ENCODE measurements around the gene MMP1.

MMP1 gene

DNA sequence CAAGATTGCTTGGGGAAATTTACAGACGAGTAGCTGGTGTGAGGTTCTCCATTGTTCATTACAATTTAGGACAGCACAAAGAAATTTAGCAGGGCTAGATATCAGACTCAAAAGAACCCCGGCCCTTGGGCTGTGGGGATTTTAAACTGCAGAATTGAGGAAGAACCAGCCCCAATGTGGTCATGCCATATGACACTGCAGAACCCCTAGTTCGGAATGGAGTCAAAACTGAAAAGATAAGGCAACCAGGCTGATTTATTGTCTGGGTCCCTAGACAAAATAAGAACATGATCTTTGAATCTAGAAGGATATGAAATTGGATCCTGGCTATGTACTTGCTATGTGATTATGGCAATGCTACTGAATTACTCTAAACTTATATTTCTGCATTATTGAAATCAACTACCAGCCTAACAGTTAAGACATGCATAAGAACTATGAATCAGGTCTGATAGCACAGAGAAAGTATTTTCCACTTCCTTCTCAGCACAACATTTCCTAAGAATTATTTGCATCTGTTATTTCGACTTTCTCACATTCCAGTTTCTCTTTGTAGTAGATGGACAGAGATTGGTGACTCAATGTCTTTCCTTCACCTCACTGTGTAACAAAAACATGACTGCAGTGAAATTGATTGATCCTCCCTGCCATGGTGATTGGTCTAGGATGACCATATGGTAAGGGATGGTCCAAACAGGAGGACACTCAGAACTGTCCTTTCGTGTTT lies 32.2 kb upstream of the MMP1 start:
- Histone ChIP-seq H3K9me3 (ENCODE audit: control insufficient read depth, low read length) (no peaks in the 10 kb centered on the region), H3K4me3 (ENCODE audit: low read length) (no peak overlapping the region), H3K4me1 (ENCODE audit: control insufficient read depth, insufficient read depth, low read length) (peaks cover 14% of the 10 kb centered on the region), H3K36me3 (ENCODE audit: control insufficient read depth, insufficient read depth, low read length) (no peaks in the 10 kb centered on the region), H3K9ac (ENCODE audit: low read length) (no peak overlapping the region), H3K27me3 (ENCODE audit: control insufficient read depth, insufficient read depth, low read length) (no peaks in the 10 kb centered on the region)

DNA sequence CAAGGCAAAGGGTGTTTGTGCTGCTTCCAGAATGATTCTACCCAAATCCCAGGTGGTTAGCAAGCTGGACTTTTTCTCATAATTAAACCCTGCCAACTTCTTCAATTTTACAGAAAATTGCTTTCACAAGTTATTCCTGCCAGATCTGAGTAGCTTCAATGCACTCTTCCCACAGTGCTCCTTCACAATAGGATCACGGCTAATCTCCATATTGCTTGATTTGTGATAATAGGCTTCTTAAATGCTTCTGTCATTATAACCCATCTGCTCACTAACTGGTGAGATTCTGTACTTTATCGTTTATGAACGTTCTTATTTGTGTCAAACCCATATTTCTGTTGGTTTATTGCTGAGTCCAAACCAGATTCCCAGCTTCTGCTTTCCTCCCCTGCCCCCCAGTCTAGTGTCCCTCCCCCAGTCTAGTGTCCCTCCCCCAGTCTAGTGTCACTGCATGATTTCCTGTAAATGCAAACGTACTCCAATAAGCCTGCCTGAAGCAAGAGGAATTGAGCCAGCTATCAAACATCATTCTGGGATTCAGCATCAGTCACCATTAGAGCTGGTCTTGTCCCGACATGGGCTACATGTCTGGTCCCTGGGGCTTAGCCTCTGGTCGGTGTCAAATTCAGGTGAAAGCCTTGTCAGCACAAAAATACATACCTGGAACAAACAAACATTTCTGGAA lies 31.5 kb upstream of the MMP1 start:
- Histone ChIP-seq H3K9me3 (ENCODE audit: control insufficient read depth, low read length) (no peaks in the 10 kb centered on the region), H3K27me3 (ENCODE audit: control insufficient read depth, insufficient read depth, low read length) (no peaks in the 10 kb centered on the region), H3K4me3 (ENCODE audit: low read length) (no peak overlapping the region), H3K9ac (ENCODE audit: low read length) (no peak overlapping the region), H3K4me1 (ENCODE audit: control insufficient read depth, insufficient read depth, low read length) (peaks cover 14% of the 10 kb centered on the region), H3K36me3 (ENCODE audit: control insufficient read depth, insufficient read depth, low read length) (no peaks in the 10 kb centered on the region)

DNA sequence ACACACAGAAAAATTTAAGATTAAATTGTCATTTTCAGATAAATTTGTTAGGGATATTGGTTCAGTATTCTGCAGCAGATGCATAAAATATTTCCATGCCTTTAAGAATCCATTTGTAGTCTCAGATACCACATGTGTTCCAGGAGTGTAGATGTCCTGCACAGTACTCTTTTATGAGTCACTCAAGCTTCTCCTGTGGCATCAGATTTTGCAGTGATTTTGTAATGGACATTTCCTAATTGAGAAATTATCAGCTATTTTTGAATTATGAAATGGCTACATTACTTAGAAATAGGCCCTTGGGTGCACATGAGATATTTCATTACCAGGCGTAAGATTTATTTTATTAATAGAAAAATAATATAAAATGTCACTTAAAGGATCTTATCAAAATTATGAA lies 26.6 kb upstream of the MMP1 start:
- Histone ChIP-seq H3K27me3 (ENCODE audit: control insufficient read depth, insufficient read depth, low read length) (no peaks in the 10 kb centered on the region), H3K4me1 (ENCODE audit: control insufficient read depth, insufficient read depth, low read length) (peaks cover 4% of the 10 kb centered on the region), H3K9ac (ENCODE audit: low read length) (no peak overlapping the region), H3K36me3 (ENCODE audit: control insufficient read depth, insufficient read depth, low read length) (no peaks in the 10 kb centered on the region), H3K9me3 (ENCODE audit: control insufficient read depth, low read length) (no peaks in the 10 kb centered on the region), H3K4me3 (ENCODE audit: low read length) (no peak overlapping the region)

DNA sequence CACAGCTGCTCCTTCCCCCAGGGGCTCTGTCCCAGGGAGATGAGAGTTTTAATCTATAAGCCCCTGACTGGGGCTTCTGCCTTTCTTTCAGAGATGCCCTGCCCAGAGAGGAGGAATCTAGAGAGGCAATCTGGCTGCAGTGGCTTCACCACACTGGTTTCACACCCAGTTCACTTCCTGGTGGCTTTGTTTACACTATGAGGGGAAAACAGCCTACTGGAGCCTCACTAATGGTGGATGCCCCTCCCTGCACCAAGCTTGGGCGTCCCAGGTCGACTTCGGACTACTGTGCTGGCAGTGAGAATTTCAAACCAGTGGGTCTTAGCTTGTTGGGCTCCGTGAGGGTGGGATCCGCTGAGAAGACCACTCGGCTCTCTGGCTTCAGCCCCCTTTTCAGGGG lies 21.5 kb upstream of the MMP1 start:
- Histone ChIP-seq H3K4me1 (ENCODE audit: control insufficient read depth, insufficient read depth, low read length) (peaks cover 9% of the 10 kb centered on the region), H3K9ac (ENCODE audit: low read length) (no peak overlapping the region)

DNA sequence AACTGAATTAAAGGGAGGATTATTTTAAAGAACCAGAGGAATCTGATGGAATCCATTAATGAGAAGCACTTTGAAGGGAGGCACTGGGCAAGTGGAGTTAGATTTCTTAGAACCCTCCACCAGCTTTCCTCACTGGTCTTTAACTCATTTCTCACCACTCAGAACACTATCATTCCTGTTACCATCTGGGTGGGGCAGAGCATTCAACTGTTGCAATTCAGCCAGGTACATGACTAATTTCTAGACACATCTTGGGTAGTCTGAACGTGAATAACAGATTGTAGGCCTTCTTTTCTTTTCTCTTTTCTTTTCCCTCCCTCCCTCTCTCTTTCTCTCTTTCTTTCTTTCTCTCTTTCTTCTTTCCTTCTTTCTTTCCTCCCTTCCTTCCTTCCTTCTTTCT lies 15.5 kb upstream of the MMP1 start:
- Histone ChIP-seq H3K4me3 (ENCODE audit: low read length) (no peak overlapping the region), H3K36me3 (ENCODE audit: control insufficient read depth, insufficient read depth, low read length) (no peaks in the 10 kb centered on the region), H3K4me1 (ENCODE audit: control insufficient read depth, insufficient read depth, low read length) (peaks cover 7% of the 10 kb centered on the region), H3K9me3 (ENCODE audit: control insufficient read depth, low read length) (no peaks in the 10 kb centered on the region), H3K9ac (ENCODE audit: low read length) (no peak overlapping the region), H3K27me3 (ENCODE audit: control insufficient read depth, insufficient read depth, low read length) (no peaks in the 10 kb centered on the region)

More for the DNA sequence above, 21.5 kb upstream of the MMP1 start:
- Histone ChIP-seq H3K9me3 (ENCODE audit: control insufficient read depth, low read length) (no peaks in the 10 kb centered on the region), H3K36me3 (ENCODE audit: control insufficient read depth, insufficient read depth, low read length) (no peaks in the 10 kb centered on the region), H3K27me3 (ENCODE audit: control insufficient read depth, insufficient read depth, low read length) (no peaks in the 10 kb centered on the region), H3K4me3 (ENCODE audit: low read length) (no peak overlapping the region)

DNA sequence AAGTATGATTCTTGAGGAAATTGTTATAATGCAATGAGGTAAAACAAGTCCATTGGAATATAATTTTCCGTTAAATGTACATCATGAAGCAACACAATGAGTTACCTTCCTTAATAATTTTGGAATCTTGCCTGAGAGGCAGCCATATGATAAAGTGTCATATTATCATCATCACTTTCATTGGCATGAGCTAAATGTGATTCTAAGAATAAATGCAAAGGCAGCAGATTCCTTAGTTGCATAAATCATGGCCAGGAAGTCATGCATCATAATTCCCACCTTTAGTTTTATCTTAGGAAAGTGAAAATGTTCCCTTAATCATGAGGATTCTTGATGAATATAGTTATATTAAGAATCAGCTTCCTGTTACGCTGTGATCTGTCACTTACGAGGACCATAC lies 14.2 kb upstream of the MMP1 start:
- Histone ChIP-seq H3K9me3 (ENCODE audit: control insufficient read depth, low read length) (no peaks in the 10 kb centered on the region), H3K36me3 (ENCODE audit: control insufficient read depth, insufficient read depth, low read length) (no peaks in the 10 kb centered on the region), H3K9ac (ENCODE audit: low read length) (no peak overlapping the region), H3K4me3 (ENCODE audit: low read length) (no peak overlapping the region), H3K4me1 (ENCODE audit: control insufficient read depth, insufficient read depth, low read length) (peaks cover 7% of the 10 kb centered on the region), H3K27me3 (ENCODE audit: control insufficient read depth, insufficient read depth, low read length) (no peaks in the 10 kb centered on the region)

DNA sequence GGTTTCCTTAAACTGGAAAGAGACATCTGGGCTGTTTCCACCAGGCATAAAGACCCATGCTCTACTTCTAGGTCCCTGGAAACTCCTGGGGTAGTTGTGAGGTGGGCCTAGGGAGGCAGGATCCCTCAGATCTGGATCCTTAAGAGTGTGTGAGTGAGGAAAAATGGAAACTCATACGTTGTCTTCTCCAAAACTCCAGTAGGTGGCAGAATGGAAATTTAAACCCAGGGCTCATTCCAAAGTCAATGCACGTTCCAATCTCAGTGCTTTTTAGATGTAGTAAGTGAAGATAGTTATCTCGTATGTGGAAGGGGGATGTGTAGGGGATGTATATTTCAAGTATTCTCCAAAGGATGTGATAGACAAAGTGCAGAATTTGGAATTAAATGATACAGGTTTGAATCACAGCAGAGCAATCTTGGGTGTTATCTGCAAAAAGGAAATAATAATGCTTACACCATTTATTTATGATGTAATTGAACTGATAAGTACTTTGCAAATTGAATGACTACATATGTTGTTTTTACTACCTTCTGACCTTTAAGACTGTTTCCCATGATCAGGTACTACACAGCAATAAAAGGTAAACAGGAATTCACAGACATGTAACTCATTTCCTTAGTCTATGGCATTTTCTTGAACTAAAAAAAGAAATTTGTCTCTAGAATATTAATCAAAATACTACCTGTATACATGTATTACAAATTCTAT lies 13.1 kb upstream of the MMP1 start:
- Histone ChIP-seq H3K36me3 (ENCODE audit: control insufficient read depth, insufficient read depth, low read length) (no peaks in the 10 kb centered on the region), H3K9ac (ENCODE audit: low read length) (no peak overlapping the region), H3K27me3 (ENCODE audit: control insufficient read depth, insufficient read depth, low read length) (no peaks in the 10 kb centered on the region), H3K9me3 (ENCODE audit: control insufficient read depth, low read length) (no peaks in the 10 kb centered on the region), H3K4me3 (ENCODE audit: low read length) (no peak overlapping the region), H3K4me1 (ENCODE audit: control insufficient read depth, insufficient read depth, low read length) (peaks cover 7% of the 10 kb centered on the region)

DNA sequence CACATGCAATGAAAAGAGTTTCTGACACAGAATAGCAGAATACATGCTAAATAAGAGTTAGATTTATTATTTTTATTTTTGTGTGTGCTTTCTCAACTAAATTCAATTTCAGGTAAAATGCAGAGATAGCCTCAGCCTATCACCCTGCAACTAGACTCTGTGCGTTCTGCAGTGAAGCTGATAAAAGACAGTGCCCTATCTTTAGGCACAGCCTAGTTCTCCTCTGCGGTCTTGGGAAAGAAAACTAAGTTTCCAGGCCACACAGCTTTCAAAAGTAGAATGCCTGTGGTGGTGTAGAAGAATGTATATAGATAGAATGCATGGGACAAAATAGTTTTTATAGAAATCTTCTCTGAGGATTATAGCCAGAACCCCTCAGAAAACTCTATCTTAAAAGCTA lies 12.0 kb upstream of the MMP1 start:
- no peaks in the 10 kb centered on the region for H3K9me3 ChIP-seq (ENCODE audit: control insufficient read depth, low read length)
- peaks cover 7% of the 10 kb centered on the region for H3K4me1 ChIP-seq (ENCODE audit: control insufficient read depth, insufficient read depth, low read length)
- H3K9ac ChIP-seq (ENCODE audit: low read length), result no peak overlapping the region

DNA sequence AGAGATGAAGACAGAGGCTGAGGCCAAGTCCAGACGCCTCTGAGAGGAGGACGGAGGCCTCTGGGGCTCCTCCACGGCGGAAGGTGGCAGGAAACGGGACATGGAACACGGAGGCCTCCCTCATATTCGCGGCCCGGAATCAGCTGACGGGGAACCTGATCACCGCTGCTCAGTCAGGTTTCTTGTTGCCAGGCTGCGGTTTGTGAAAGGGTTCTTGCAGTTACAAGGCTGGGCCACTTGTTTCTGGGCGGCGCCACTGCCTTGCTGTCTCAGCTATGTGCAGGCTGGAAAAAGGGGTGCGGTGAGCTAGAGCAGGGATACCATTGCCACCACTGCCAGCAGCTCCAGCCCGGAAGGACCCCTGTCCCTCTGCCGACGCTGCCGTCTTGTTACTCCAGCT lies 10.0 kb upstream of the MMP1 start:
- H3K36me3 ChIP-seq (ENCODE audit: control insufficient read depth, insufficient read depth, low read length), result no peaks in the 10 kb centered on the region
- H3K9ac ChIP-seq (ENCODE audit: low read length), result no peak overlapping the region
- H3K4me1 ChIP-seq (ENCODE audit: control insufficient read depth, insufficient read depth, low read length), result peaks cover 7% of the 10 kb centered on the region
- no peaks in the 10 kb centered on the region for H3K9me3 ChIP-seq (ENCODE audit: control insufficient read depth, low read length)
- no peaks in the 10 kb centered on the region for H3K27me3 ChIP-seq (ENCODE audit: control insufficient read depth, insufficient read depth, low read length)
- no peak overlapping the region for H3K4me3 ChIP-seq (ENCODE audit: low read length)

More for the DNA sequence above, 12.0 kb upstream of the MMP1 start:
- Histone ChIP-seq H3K36me3 (ENCODE audit: control insufficient read depth, insufficient read depth, low read length) (no peaks in the 10 kb centered on the region), H3K27me3 (ENCODE audit: control insufficient read depth, insufficient read depth, low read length) (no peaks in the 10 kb centered on the region), H3K4me3 (ENCODE audit: low read length) (no peak overlapping the region)

DNA sequence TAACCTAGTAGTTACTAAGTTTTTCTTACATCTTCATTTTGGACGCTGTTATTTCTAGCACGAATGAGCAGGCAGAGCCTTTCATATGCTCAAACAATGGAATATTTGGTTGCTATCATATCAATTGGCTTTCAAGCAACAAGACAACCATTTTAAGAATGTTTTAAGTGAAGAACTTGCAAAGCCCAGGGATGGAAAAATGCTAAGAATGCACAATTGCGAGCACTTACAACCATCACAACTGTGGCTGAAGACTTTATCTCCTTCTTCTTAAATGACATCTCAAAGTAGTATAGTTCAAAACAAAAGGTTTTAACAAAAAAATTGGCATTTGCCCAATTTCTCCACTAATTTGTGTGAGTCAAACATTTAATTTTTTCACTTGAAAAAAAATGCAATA lies 8.3 kb upstream of the MMP1 start:
- Histone ChIP-seq H3K9me3 (ENCODE audit: control insufficient read depth, low read length) (no peaks in the 10 kb centered on the region), H3K4me1 (ENCODE audit: control insufficient read depth, insufficient read depth, low read length) (peaks cover 7% of the 10 kb centered on the region), H3K36me3 (ENCODE audit: control insufficient read depth, insufficient read depth, low read length) (no peaks in the 10 kb centered on the region), H3K4me3 (ENCODE audit: low read length) (no peak overlapping the region), H3K9ac (ENCODE audit: low read length) (no peak overlapping the region), H3K27me3 (ENCODE audit: control insufficient read depth, insufficient read depth, low read length) (no peaks in the 10 kb centered on the region)

DNA sequence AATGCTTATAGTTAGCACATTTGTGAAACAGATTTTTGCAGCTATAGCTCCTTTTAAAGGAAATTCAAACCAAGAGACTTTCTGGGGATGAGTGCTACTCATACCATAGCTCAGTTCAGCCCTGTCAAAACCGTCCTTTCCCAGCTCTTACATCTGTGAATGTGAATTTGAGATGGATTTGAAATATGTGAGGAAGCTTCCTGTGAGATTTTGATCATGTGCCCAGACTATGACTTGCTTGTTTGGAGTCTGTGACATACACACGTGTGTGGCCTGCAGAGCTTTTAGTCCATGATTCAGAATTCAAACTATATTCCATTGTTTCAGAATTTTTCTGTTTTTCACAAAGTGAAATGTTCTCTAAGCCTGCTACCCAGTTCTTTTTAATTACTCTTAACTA lies 4.4 kb upstream of the MMP1 start:
- Histone ChIP-seq H3K9me3 (ENCODE audit: control insufficient read depth, low read length) (no peaks in the 10 kb centered on the region), H3K4me1 (ENCODE audit: control insufficient read depth, insufficient read depth, low read length) (peaks cover 27% of the 10 kb centered on the region), H3K9ac (ENCODE audit: low read length) (no peak overlapping the region), H3K4me3 (ENCODE audit: low read length) (no peak overlapping the region), H3K27me3 (ENCODE audit: control insufficient read depth, insufficient read depth, low read length) (no peaks in the 10 kb centered on the region), H3K36me3 (ENCODE audit: control insufficient read depth, insufficient read depth, low read length) (no peaks in the 10 kb centered on the region)

DNA sequence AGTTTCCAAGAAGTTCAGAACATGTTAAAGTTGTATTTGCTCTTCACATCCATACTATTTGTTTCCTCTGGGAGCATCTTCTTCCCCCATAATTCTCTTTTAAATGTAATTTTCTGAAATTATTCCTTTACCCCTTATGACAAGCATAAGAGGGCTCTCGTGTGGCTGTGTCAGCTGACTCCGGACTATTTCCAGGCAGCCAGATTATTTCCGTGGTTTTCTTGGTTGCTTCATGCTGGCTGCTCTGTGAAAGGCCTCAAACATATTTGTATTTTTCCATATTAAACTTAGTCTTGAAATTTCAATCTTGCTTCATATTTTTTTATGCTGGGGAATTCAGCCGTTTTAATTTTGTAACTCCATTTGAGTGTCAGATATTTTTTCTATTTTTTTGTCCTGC lies 2.8 kb upstream of the MMP1 start:
- Histone ChIP-seq H3K27me3 (ENCODE audit: control insufficient read depth, insufficient read depth, low read length) (no peaks in the 10 kb centered on the region), H3K9ac (ENCODE audit: low read length) (no peak overlapping the region), H3K36me3 (ENCODE audit: control insufficient read depth, insufficient read depth, low read length) (no peaks in the 10 kb centered on the region), H3K4me3 (ENCODE audit: low read length) (no peak overlapping the region), H3K4me1 (ENCODE audit: control insufficient read depth, insufficient read depth, low read length) (peaks cover 27% of the 10 kb centered on the region), H3K9me3 (ENCODE audit: control insufficient read depth, low read length) (no peaks in the 10 kb centered on the region)
